Measurements from ENCODE around the gene IYD.

Gene IYD

GRCh38 chr6:150417250-150417649, 48.4 kb downstream of the IYD start:
- TF ChIP-seq CREB1 (IDR thresholded peaks at IDR 0.05; ENCODE audit: low read depth) (no peak), TCF12 (IDR thresholded peaks at IDR 0.05; ENCODE audit: low read depth) (no peak), USF1 (IDR thresholded peaks at IDR 0.05) (no peak), YY1 (IDR thresholded peaks at IDR 0.05; ENCODE audit: low read depth) (no peak), CEBPB (IDR thresholded peaks at IDR 0.05) (no peak), EP300 (IDR thresholded peaks at IDR 0.05; ENCODE audit: borderline replicate concordance) (no peak), EGR1 (IDR thresholded peaks at IDR 0.05) (no peak), TEAD4 (IDR thresholded peaks at IDR 0.05) (no peak), TAF1 (IDR thresholded peaks at IDR 0.05; ENCODE audit: low read depth) (no peak)
- TF ChIP-seq, protein P1, sequence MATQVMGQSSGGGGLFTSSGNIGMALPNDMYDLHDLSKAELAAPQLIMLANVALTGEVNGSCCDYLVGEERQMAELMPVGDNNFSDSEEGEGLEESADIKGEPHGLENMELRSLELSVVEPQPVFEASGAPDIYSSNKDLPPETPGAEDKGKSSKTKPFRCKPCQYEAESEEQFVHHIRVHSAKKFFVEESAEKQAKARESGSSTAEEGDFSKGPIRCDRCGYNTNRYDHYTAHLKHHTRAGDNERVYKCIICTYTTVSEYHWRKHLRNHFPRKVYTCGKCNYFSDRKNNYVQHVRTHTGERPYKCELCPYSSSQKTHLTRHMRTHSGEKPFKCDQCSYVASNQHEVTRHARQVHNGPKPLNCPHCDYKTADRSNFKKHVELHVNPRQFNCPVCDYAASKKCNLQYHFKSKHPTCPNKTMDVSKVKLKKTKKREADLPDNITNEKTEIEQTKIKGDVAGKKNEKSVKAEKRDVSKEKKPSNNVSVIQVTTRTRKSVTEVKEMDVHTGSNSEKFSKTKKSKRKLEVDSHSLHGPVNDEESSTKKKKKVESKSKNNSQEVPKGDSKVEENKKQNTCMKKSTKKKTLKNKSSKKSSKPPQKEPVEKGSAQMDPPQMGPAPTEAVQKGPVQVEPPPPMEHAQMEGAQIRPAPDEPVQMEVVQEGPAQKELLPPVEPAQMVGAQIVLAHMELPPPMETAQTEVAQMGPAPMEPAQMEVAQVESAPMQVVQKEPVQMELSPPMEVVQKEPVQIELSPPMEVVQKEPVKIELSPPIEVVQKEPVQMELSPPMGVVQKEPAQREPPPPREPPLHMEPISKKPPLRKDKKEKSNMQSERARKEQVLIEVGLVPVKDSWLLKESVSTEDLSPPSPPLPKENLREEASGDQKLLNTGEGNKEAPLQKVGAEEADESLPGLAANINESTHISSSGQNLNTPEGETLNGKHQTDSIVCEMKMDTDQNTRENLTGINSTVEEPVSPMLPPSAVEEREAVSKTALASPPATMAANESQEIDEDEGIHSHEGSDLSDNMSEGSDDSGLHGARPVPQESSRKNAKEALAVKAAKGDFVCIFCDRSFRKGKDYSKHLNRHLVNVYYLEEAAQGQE (IDR thresholded peaks at IDR 0.05; ENCODE audit: low read depth) = no peak
- TF ChIP-seq, protein P2, sequence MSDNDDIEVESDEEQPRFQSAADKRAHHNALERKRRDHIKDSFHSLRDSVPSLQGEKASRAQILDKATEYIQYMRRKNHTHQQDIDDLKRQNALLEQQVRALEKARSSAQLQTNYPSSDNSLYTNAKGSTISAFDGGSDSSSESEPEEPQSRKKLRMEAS (IDR thresholded peaks at IDR 0.05) = no peak

GRCh38 chr6:150417899-150418826, 49.4 kb downstream of the IYD start:
- TF ChIP-seq, protein P1 (IDR thresholded peaks at IDR 0.05; ENCODE audit: low read depth) = no peak
- TF ChIP-seq NFIC (IDR thresholded peaks at IDR 0.05) (no peak), RAD21 (IDR thresholded peaks at IDR 0.05; ENCODE audit: low read depth) (peak; percentile 93), TAF1 (IDR thresholded peaks at IDR 0.05; ENCODE audit: low read depth) (no peak)
- TF ChIP-seq, protein P2 (IDR thresholded peaks at IDR 0.05) = no peak; the same call in 1 of the 2 replicates

- TF ChIP-seq RAD21 (IDR thresholded peaks at IDR 0.05; ENCODE audit: low read depth) (peak; percentile 50), TAF1 (IDR thresholded peaks at IDR 0.05; ENCODE audit: low read depth) (no peak), TCF12 (IDR thresholded peaks at IDR 0.05; ENCODE audit: low read depth) (no peak), CREB1 (IDR thresholded peaks at IDR 0.05; ENCODE audit: low read depth) (no peak), NFIC (IDR thresholded peaks at IDR 0.05) (no peak), EGR1 (IDR thresholded peaks at IDR 0.05) (no peak), FOXM1 (IDR thresholded peaks at IDR 0.05; ENCODE audit: borderline replicate concordance, low read depth) (no peak), CEBPB (IDR thresholded peaks at IDR 0.05) (no peak), EP300 (IDR thresholded peaks at IDR 0.05; ENCODE audit: borderline replicate concordance) (no peak), ZBTB7A (IDR thresholded peaks at IDR 0.05; ENCODE audit: low read depth) (0 out of 2 replicates have a peak, but pooled peaks have one; percentile 34), USF1 (IDR thresholded peaks at IDR 0.05) (no peak), TEAD4 (IDR thresholded peaks at IDR 0.05) (no peak), YY1 (IDR thresholded peaks at IDR 0.05; ENCODE audit: low read depth) (0 out of 2 replicates have a peak, but pooled peaks have one; percentile 28)
- TF ChIP-seq, protein P2 (IDR thresholded peaks at IDR 0.05) = peak; percentile 76
- TF ChIP-seq, protein P1 (IDR thresholded peaks at IDR 0.05; ENCODE audit: low read depth) = no peak
Observed at GRCh38 chr6:150418827-150419594, 50.2 kb downstream of the IYD start.

Data from Ishikawa (cell line).